Measurements from ENCODE around the gene MARK4.

MARK4 gene

GRCh38 chr19:45336696-45337251, 85.7 kb downstream of the MARK4 start:
- no peak overlapping the region for H3K9ac ChIP-seq (ENCODE audit: low read length)
- no peak overlapping the region for H3K4me3 ChIP-seq (ENCODE audit: low read length)
- H3K9me3 ChIP-seq (ENCODE audit: control insufficient read depth, low read length), result no peaks in the 10 kb centered on the region
- peaks cover 10% of the 10 kb centered on the region for H3K27me3 ChIP-seq (ENCODE audit: control insufficient read depth, insufficient read depth, low read length)
- H3K4me1 ChIP-seq (ENCODE audit: control insufficient read depth, insufficient read depth, low read length), result peaks cover 13% of the 10 kb centered on the region
- H3K36me3 ChIP-seq (ENCODE audit: control insufficient read depth, insufficient read depth, low read length), result no peaks in the 10 kb centered on the region

GRCh38 chr19:45339629-45340028, 88.6 kb downstream of the MARK4 start:
- Histone ChIP-seq H3K9me3 (ENCODE audit: control insufficient read depth, low read length) (no peaks in the 10 kb centered on the region), H3K27me3 (ENCODE audit: control insufficient read depth, insufficient read depth, low read length) (peaks cover 15% of the 10 kb centered on the region), H3K9ac (ENCODE audit: low read length) (no peak overlapping the region), H3K4me1 (ENCODE audit: control insufficient read depth, insufficient read depth, low read length) (peaks cover 13% of the 10 kb centered on the region), H3K36me3 (ENCODE audit: control insufficient read depth, insufficient read depth, low read length) (no peaks in the 10 kb centered on the region), H3K4me3 (ENCODE audit: low read length) (no peak overlapping the region)

- H3K36me3 ChIP-seq (ENCODE audit: control insufficient read depth, insufficient read depth, low read length), result no peaks in the 10 kb centered on the region
- H3K27me3 ChIP-seq (ENCODE audit: control insufficient read depth, insufficient read depth, low read length), result peaks cover 18% of the 10 kb centered on the region
- H3K4me3 ChIP-seq (ENCODE audit: low read length), result no peak within 1 kb of the TSS
- H3K9me3 ChIP-seq (ENCODE audit: control insufficient read depth, low read length), result no peaks in the 10 kb centered on the region
- peaks cover 13% of the 10 kb centered on the region for H3K4me1 ChIP-seq (ENCODE audit: control insufficient read depth, insufficient read depth, low read length)
- H3K9ac ChIP-seq (ENCODE audit: low read length), result no peak within 1 kb of the TSS
Observed at GRCh38 chr19:45340232-45340898, 89.3 kb downstream of the MARK4 start, which contains the start of gene KLC3. TSS of gene KLC3 (plus strand) at chr19:45340750. CDS start at chr19:45345542, 4,792 bp downstream.

GRCh38 chr19:45340899-45341453, 89.9 kb downstream of the MARK4 start:
- H3K4me3 ChIP-seq (ENCODE audit: low read length), result no peak overlapping the region

GRCh38 chr19:45342911-45343310, 91.8 kb downstream of the MARK4 start:
- H3K27me3 ChIP-seq (ENCODE audit: control insufficient read depth, insufficient read depth, low read length), result peaks cover 31% of the 10 kb centered on the region
- H3K9ac ChIP-seq (ENCODE audit: low read length), result no peak overlapping the region
- no peaks in the 10 kb centered on the region for H3K9me3 ChIP-seq (ENCODE audit: control insufficient read depth, low read length)
- H3K36me3 ChIP-seq (ENCODE audit: control insufficient read depth, insufficient read depth, low read length), result no peaks in the 10 kb centered on the region
- no peak overlapping the region for H3K4me3 ChIP-seq (ENCODE audit: low read length)
- peaks cover 8% of the 10 kb centered on the region for H3K4me1 ChIP-seq (ENCODE audit: control insufficient read depth, insufficient read depth, low read length)

More at GRCh38 chr19:45340899-45341453, 89.9 kb downstream of the MARK4 start:
- Histone ChIP-seq H3K27me3 (ENCODE audit: control insufficient read depth, insufficient read depth, low read length) (peaks cover 21% of the 10 kb centered on the region), H3K9me3 (ENCODE audit: control insufficient read depth, low read length) (no peaks in the 10 kb centered on the region), H3K9ac (ENCODE audit: low read length) (no peak overlapping the region), H3K4me1 (ENCODE audit: control insufficient read depth, insufficient read depth, low read length) (peaks cover 11% of the 10 kb centered on the region), H3K36me3 (ENCODE audit: control insufficient read depth, insufficient read depth, low read length) (no peaks in the 10 kb centered on the region)

GRCh38 chr19:45344621-45345505, 93.8 kb downstream of the MARK4 start:
- H3K4me3 ChIP-seq (ENCODE audit: low read length), result no peak overlapping the region
- H3K9me3 ChIP-seq (ENCODE audit: control insufficient read depth, low read length), result no peaks in the 10 kb centered on the region
- peaks cover 8% of the 10 kb centered on the region for H3K4me1 ChIP-seq (ENCODE audit: control insufficient read depth, insufficient read depth, low read length)
- H3K27me3 ChIP-seq (ENCODE audit: control insufficient read depth, insufficient read depth, low read length), result peaks cover 31% of the 10 kb centered on the region
- H3K36me3 ChIP-seq (ENCODE audit: control insufficient read depth, insufficient read depth, low read length), result no peaks in the 10 kb centered on the region
- H3K9ac ChIP-seq (ENCODE audit: low read length), result no peak overlapping the region

GRCh38 chr19:45345506-45345860, 94.4 kb downstream of the MARK4 start:
- peaks cover 6% of the 10 kb centered on the region for H3K4me1 ChIP-seq (ENCODE audit: control insufficient read depth, insufficient read depth, low read length)
- no peaks in the 10 kb centered on the region for H3K36me3 ChIP-seq (ENCODE audit: control insufficient read depth, insufficient read depth, low read length)
- H3K9me3 ChIP-seq (ENCODE audit: control insufficient read depth, low read length), result no peaks in the 10 kb centered on the region
- no peak overlapping the region for H3K4me3 ChIP-seq (ENCODE audit: low read length)
- H3K9ac ChIP-seq (ENCODE audit: low read length), result no peak overlapping the region
- peaks cover 31% of the 10 kb centered on the region for H3K27me3 ChIP-seq (ENCODE audit: control insufficient read depth, insufficient read depth, low read length)

- Histone ChIP-seq H3K36me3 (ENCODE audit: control insufficient read depth, insufficient read depth, low read length) (no peaks in the 10 kb centered on the region), H3K4me1 (ENCODE audit: control insufficient read depth, insufficient read depth, low read length) (no peaks in the 10 kb centered on the region), H3K9me3 (ENCODE audit: control insufficient read depth, low read length) (no peaks in the 10 kb centered on the region), H3K27me3 (ENCODE audit: control insufficient read depth, insufficient read depth, low read length) (peaks cover 24% of the 10 kb centered on the region), H3K4me3 (ENCODE audit: low read length) (no peak overlapping the region), H3K9ac (ENCODE audit: low read length) (no peak overlapping the region)
Observed at GRCh38 chr19:45346449-45346848, 95.4 kb downstream of the MARK4 start.

- no peak overlapping the region for H3K9ac ChIP-seq (ENCODE audit: low read length)
- no peaks in the 10 kb centered on the region for H3K36me3 ChIP-seq (ENCODE audit: control insufficient read depth, insufficient read depth, low read length)
- H3K4me3 ChIP-seq (ENCODE audit: low read length), result no peak overlapping the region
- peaks cover 16% of the 10 kb centered on the region for H3K27me3 ChIP-seq (ENCODE audit: control insufficient read depth, insufficient read depth, low read length)
- H3K9me3 ChIP-seq (ENCODE audit: control insufficient read depth, low read length), result no peaks in the 10 kb centered on the region
- H3K4me1 ChIP-seq (ENCODE audit: control insufficient read depth, insufficient read depth, low read length), result no peaks in the 10 kb centered on the region
Observed at GRCh38 chr19:45347570-45348366, 96.7 kb downstream of the MARK4 start.

GRCh38 chr19:45348367-45349125, 97.5 kb downstream of the MARK4 start:
- H3K9ac ChIP-seq (ENCODE audit: low read length), result no peak overlapping the region
- no peaks in the 10 kb centered on the region for H3K36me3 ChIP-seq (ENCODE audit: control insufficient read depth, insufficient read depth, low read length)
- H3K9me3 ChIP-seq (ENCODE audit: control insufficient read depth, low read length), result no peaks in the 10 kb centered on the region
- no peak overlapping the region for H3K4me3 ChIP-seq (ENCODE audit: low read length)
- no peaks in the 10 kb centered on the region for H3K4me1 ChIP-seq (ENCODE audit: control insufficient read depth, insufficient read depth, low read length)
- H3K27me3 ChIP-seq (ENCODE audit: control insufficient read depth, insufficient read depth, low read length), result peaks cover 16% of the 10 kb centered on the region

GRCh38 chr19:45349126-45349415, 98.0 kb downstream of the MARK4 start:
- Histone ChIP-seq H3K36me3 (ENCODE audit: control insufficient read depth, insufficient read depth, low read length) (no peaks in the 10 kb centered on the region), H3K9me3 (ENCODE audit: control insufficient read depth, low read length) (no peaks in the 10 kb centered on the region), H3K9ac (ENCODE audit: low read length) (no peak overlapping the region), H3K4me1 (ENCODE audit: control insufficient read depth, insufficient read depth, low read length) (no peaks in the 10 kb centered on the region), H3K4me3 (ENCODE audit: low read length) (no peak overlapping the region), H3K27me3 (ENCODE audit: control insufficient read depth, insufficient read depth, low read length) (peaks cover 16% of the 10 kb centered on the region)

Data from mucosa of stomach (tissue), 1 donor.